Mesendoderm (in vitro differentiated cells): Measurements from ENCODE around the gene MYO15B.

ENCODE experiments used
- DNase-seq: peaks from one replicate; pipeline ENCODE4 v3.0.0; 2013
- H2AK5ac ChIP-seq: 2 replicates; pipeline ENCODE4 v1.6.1; 2013; ENCODE audit warnings: low read length, inconsistent platforms
- H2BK120ac ChIP-seq: 2 replicates; pipeline ENCODE4 v1.6.1; 2013; ENCODE audit warnings: low read depth, mild to moderate bottlenecking, low read length, moderate library complexity, mixed read lengths
- H2BK15ac ChIP-seq: replicated peaks from 2 replicates; pipeline ENCODE4 v1.6.1; 2013; ENCODE audit warnings: low read depth, mild to moderate bottlenecking, moderate library complexity
- H2BK5ac ChIP-seq: 2 replicates; pipeline ENCODE4 v1.6.1; 2013; ENCODE audit warnings: low read length, inconsistent platforms
- H3K18ac ChIP-seq: 2 replicates; pipeline ENCODE4 v1.6.1; 2013; ENCODE audit warnings: mild to moderate bottlenecking, low read length, mixed read lengths
- H3K23ac ChIP-seq: one replicate; pipeline ENCODE4 v1.6.1; 2013; ENCODE audit warnings: low read length
- H3K27ac ChIP-seq: 2 replicates; pipeline ENCODE4 v1.5.1; 2013; ENCODE audit warnings: low read depth, mild to moderate bottlenecking, inconsistent platforms, low read length, moderate library complexity
- H3K27me3 ChIP-seq: 2 replicates; pipeline ENCODE4 v1.6.1; 2013; ENCODE audit warnings: low read length, control low read depth, mild to moderate bottlenecking, inconsistent platforms; ENCODE audit not compliant: insufficient read depth, poor library complexity
- H3K36me3 ChIP-seq: 2 replicates; pipeline ENCODE4 v1.6.1; 2013; ENCODE audit warnings: low read length, inconsistent platforms; ENCODE audit not compliant: control insufficient read depth, insufficient read depth
- H3K4ac ChIP-seq: one replicate; pipeline ENCODE4 v1.6.1; 2013; ENCODE audit warnings: low read depth, mild to moderate bottlenecking, low read length, moderate library complexity
- H3K4me1 ChIP-seq: 2 replicates; pipeline ENCODE4 v1.6.1; 2013; ENCODE audit warnings: low read depth, low read length, inconsistent platforms; ENCODE audit not compliant: control insufficient read depth
- H3K4me2 ChIP-seq: 2 replicates; pipeline ENCODE4 v1.6.1; 2013; ENCODE audit warnings: low read length
- H3K4me3 ChIP-seq: 2 replicates; pipeline ENCODE4 v1.5.1; 2013; ENCODE audit warnings: mild to moderate bottlenecking, low read length
- H3K56ac ChIP-seq: one replicate; pipeline ENCODE4 v1.6.1; 2013; ENCODE audit warnings: low read length
- H3K79me1 ChIP-seq: 2 replicates; pipeline ENCODE4 v1.6.1; 2013; ENCODE audit warnings: low read length, inconsistent platforms
- H3K79me2 ChIP-seq: 2 replicates; pipeline ENCODE4 v1.6.1; 2013; ENCODE audit warnings: mild to moderate bottlenecking, low read length; ENCODE audit not compliant: control insufficient read depth, insufficient read depth
- H3K9ac ChIP-seq: 2 replicates; pipeline ENCODE4 v1.6.1; 2013; ENCODE audit warnings: low read length, inconsistent platforms
- H4K5ac ChIP-seq: one replicate; pipeline ENCODE4 v1.6.1; 2013; ENCODE audit warnings: low read length
- H4K8ac ChIP-seq: one replicate; pipeline ENCODE4 v1.6.1; 2013; ENCODE audit warnings: low read depth, mild to moderate bottlenecking, control low read depth, low read length, moderate library complexity
- WGBS: extraction: QIAGEN DNeasy Blood & Tissue Kit; methylation state at CpG from one replicate; pipeline ENCODE4 v1.1.7; 2013; ENCODE audit warnings: low lambda C conversion rate, missing lambda C conversion rate; ENCODE audit not compliant: insufficient coverage; ENCODE audit errors: extremely low coverage; 5-methylcytosine and 5-hydroxymethylcytosine counted together

Gene MYO15B

GRCh38 chr17:75551266-75551665 is 36.3 kb upstream of the MYO15B start:
- Histone ChIP-seq H2BK15ac (no peak overlapping the region), H3K27ac (no peak overlapping the region), H2AK5ac (no peak overlapping the region), H2BK120ac (no peak overlapping the region), H3K4ac (no peak overlapping the region), H3K79me1 (peaks cover 1% of the 10 kb centered on the region), H3K27me3 (no peaks in the 10 kb centered on the region), H4K5ac (no peak overlapping the region), H3K56ac (no peak overlapping the region), H4K8ac (no peak overlapping the region), H3K23ac (no peak overlapping the region), H3K9ac (no peak overlapping the region), H3K18ac (no peak overlapping the region), H3K79me2 (no peaks in the 10 kb centered on the region), H3K4me2 (no peak overlapping the region), H3K4me3 (no peak overlapping the region), H2BK5ac (no peak overlapping the region), H3K36me3 (no peaks in the 10 kb centered on the region), H3K4me1 (peaks cover 7% of the 10 kb centered on the region)
- WGBS, result no CpG with 5 or more reads among the region's 7 CpGs
- no peak for DNase-seq

GRCh38 chr17:75552425-75553294 is 34.9 kb upstream of the MYO15B start:
- Histone ChIP-seq H2BK120ac (no peak overlapping the region), H2BK15ac (no peak overlapping the region), H4K8ac (no peak overlapping the region), H3K23ac (no peak overlapping the region), H3K27me3 (no peaks in the 10 kb centered on the region), H3K79me2 (no peaks in the 10 kb centered on the region), H3K4ac (no peak overlapping the region), H3K18ac (no peak overlapping the region), H3K27ac (peak overlapping the region; percentile 73), H3K4me3 (no peak overlapping the region), H3K4me1 (peaks cover 7% of the 10 kb centered on the region), H3K9ac (no peak overlapping the region), H3K79me1 (peaks cover 1% of the 10 kb centered on the region), H3K4me2 (no peak overlapping the region), H3K36me3 (no peaks in the 10 kb centered on the region), H3K56ac (peak overlapping the region; percentile 25), H2AK5ac (no peak overlapping the region), H4K5ac (no peak overlapping the region), H2BK5ac (no peak overlapping the region)
- peak; percentile 93 for DNase-seq
- WGBS, result no CpG with 5 or more reads among the region's 14 CpGs

- no peaks in the 10 kb centered on the region for H3K79me2 ChIP-seq
- H3K56ac ChIP-seq, result no peak overlapping the region
- H3K9ac ChIP-seq, result no peak overlapping the region
- WGBS, result no CpG with 5 or more reads among the region's 8 CpGs
- H3K4me1 ChIP-seq, result peaks cover 7% of the 10 kb centered on the region
- H3K79me1 ChIP-seq, result peaks cover 1% of the 10 kb centered on the region
- H3K4ac ChIP-seq, result no peak overlapping the region
- H3K18ac ChIP-seq, result no peak overlapping the region
- no peak for DNase-seq
- no peak overlapping the region for H2BK5ac ChIP-seq
- no peaks in the 10 kb centered on the region for H3K27me3 ChIP-seq
- no peak overlapping the region for H2BK15ac ChIP-seq
- H2AK5ac ChIP-seq, result no peak overlapping the region
- H2BK120ac ChIP-seq, result no peak overlapping the region
- no peaks in the 10 kb centered on the region for H3K36me3 ChIP-seq
- no peak overlapping the region for H3K4me3 ChIP-seq
- H3K23ac ChIP-seq, result no peak overlapping the region
- H4K8ac ChIP-seq, result no peak overlapping the region
- no peak overlapping the region for H3K4me2 ChIP-seq
- no peak overlapping the region for H4K5ac ChIP-seq
- H3K27ac ChIP-seq, result peak overlapping the region; percentile 34
Observed at GRCh38 chr17:75553295-75554110, 34.1 kb upstream of the MYO15B start.

- H3K9ac ChIP-seq, result no peak overlapping the region
- no peak overlapping the region for H3K27ac ChIP-seq
- H3K27me3 ChIP-seq, result no peaks in the 10 kb centered on the region
- H4K5ac ChIP-seq, result no peak overlapping the region
- peaks cover 1% of the 10 kb centered on the region for H3K4me1 ChIP-seq
- no peak overlapping the region for H2BK5ac ChIP-seq
- DNase-seq, result no peak
- H3K4me3 ChIP-seq, result no peak overlapping the region
- no peak overlapping the region for H3K23ac ChIP-seq
- no peak overlapping the region for H3K4ac ChIP-seq
- WGBS, result no CpG with 5 or more reads among the region's 21 CpGs
- peak overlapping the region; percentile 34 for H3K56ac ChIP-seq
- H3K18ac ChIP-seq, result no peak overlapping the region
- no peak overlapping the region for H2AK5ac ChIP-seq
- no peaks in the 10 kb centered on the region for H3K36me3 ChIP-seq
- H2BK15ac ChIP-seq, result no peak overlapping the region
- H3K79me1 ChIP-seq, result no peaks in the 10 kb centered on the region
- no peaks in the 10 kb centered on the region for H3K79me2 ChIP-seq
- H2BK120ac ChIP-seq, result no peak overlapping the region
- no peak overlapping the region for H4K8ac ChIP-seq
- H3K4me2 ChIP-seq, result no peak overlapping the region
Observed at GRCh38 chr17:75555679-75556153, 31.9 kb upstream of the MYO15B start.

- Histone ChIP-seq H3K4me3 (no peak overlapping the region), H3K36me3 (no peaks in the 10 kb centered on the region), H2AK5ac (no peak overlapping the region), H3K27me3 (no peaks in the 10 kb centered on the region), H4K8ac (no peak overlapping the region), H2BK120ac (no peak overlapping the region), H2BK5ac (no peak overlapping the region), H3K27ac (no peak overlapping the region), H3K4me1 (peaks cover 1% of the 10 kb centered on the region), H3K9ac (no peak overlapping the region), H2BK15ac (no peak overlapping the region), H4K5ac (no peak overlapping the region), H3K79me1 (no peaks in the 10 kb centered on the region), H3K18ac (no peak overlapping the region), H3K4ac (no peak overlapping the region), H3K4me2 (no peak overlapping the region), H3K79me2 (no peaks in the 10 kb centered on the region), H3K56ac (peak overlapping the region; percentile 42), H3K23ac (no peak overlapping the region)
- DNase-seq, result peak; percentile 25
- no CpG with 5 or more reads among the region's 15 CpGs for WGBS
Observed at GRCh38 chr17:75557075-75557851, 30.3 kb upstream of the MYO15B start.
